Inflammatory macrophage treated with lipopolysaccharide for 1 hour (primary cell): ENCODE results near the gene GALNT6.
A peak's percentile ranks its signal among the peaks of the same experiment; 100 is the strongest.

ENCODE experiments used
- DNase-seq, 2 donors: peaks; one replicate each; pipeline ENCODE4 v3.0.0-alpha.2; 2020 to 2022

The GALNT6 gene

DNA sequence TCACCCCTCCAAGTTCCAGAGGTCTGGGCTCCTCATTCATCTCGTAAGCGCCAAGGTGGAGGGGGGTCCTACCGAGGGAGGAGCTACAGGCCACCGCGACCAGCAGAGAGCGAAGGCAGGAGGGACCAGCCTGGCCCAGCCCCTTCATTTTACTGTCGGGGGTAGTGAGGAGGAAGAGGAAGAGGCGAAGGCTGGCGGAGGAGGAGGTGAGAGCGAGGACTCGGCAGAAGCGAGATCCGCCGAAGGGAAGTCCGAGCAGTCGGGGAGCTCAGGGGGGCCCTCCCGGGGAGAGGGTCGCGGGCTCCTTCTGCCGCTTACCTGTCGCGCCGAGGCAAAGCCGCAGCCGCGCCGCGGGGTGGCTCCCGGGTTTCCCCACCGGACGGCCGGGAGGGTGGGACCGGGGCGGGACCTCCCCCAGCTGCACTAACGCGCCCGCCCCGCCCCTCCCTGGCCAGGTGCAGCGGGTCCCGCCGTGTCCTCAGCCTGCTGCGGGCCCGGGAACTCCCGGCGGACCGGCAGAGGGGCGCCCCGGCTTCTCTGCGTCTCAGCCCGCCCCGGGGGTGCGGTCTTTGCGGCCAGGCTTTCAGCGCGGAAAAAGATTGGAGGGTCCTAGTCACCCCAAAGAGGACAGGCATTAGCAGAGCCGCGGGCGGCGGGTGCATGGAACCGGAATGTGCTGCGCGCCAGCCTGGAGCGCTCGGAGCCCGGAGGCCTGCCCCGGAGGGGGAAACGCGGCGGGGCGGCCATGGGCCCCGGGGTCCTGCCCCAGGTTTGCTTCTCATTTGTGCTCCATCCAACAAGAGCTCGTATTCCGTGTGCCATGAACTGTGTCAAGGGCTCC lies at the start of gene GALNT6:
TSS of gene GALNT6 (minus strand) at position 124 of the 841 bp plus-strand sequence. CDS start 11,625 bp downstream, outside the sequence.
- DNase-seq: peak in 1 of 2 donors; percentile 43

DNA sequence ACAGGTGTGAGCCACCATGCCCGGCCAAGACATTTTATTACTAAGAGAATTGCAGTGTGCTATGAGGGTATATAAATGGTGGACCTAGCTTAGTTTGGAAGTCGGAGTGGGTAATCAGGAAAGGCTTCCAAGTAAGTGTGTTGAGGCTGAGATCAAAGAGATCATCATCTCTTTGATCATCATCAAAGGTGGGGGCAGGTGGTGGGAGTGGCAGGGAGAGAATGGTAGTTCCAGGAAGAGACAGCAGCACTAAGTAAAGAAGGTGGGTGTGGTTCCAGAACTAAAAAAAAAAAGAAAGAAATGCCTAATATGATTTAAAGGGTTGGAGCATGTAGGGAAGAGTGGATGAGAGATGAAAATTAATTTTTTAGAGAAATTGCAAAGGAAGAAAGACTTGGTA lies 48.1 kb upstream of the GALNT6 start:
- no peak for DNase-seq

- no peak for DNase-seq
Observed at GRCh38 chr12:51437431-51437830, 46.2 kb upstream of the GALNT6 start.

- no peak for DNase-seq
Observed at GRCh38 chr12:51434305-51434704, 43.1 kb upstream of the GALNT6 start.

GRCh38 chr12:51432921-51433320 lies 41.7 kb upstream of the GALNT6 start:
- DNase-seq: no peak

DNA sequence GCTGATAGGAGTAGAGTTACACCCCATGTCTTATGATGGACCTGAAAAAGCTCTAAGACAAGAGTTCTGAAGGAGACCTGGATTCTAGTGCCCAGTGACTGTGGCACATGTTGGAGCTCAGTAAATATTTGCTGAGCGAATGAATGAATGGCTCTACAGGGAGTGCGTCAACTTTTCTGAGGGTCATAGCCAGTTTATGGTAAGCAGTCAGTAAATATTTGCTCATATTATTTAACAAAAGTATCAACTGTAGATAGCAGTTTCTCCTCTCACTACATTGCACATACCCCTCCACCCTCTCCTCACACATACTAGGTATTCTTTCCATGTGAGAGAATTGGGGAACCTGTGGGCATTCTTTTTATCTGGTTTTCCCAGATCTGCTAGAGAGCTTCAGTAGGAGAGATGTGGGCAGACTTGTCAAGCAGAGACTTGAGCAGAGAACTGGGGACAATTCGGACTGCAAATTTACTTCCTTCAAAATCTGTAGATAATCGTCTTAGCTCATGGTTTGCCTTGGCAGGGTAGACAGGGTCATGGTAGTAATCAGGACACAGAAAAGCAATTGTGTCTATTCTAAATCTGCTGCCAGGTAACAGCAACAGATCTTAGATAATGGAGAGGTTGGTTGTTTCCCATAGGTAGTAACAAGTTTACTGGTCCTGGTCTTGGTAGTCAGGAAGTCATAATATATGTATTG lies 39.1 kb upstream of the GALNT6 start:
- no peak for DNase-seq

DNA sequence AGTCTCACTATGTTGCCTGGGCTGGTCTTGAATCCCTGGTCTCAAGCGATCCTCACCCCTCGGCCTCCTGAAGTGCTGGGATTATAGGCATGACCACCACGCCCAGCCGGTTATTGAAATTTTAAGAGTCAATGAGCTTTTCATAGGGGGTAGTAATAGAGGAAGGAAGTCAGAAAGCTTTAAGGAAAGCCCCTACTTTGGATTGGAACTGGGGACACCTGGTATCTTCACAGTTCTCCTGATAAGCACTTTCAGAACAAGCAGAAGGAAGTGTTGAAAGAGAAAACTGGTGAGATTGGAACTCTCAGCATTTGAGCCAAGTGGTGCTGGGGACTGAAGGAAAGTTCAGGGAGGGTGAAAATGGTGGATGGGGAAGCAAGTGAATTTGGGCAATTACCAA lies 38.5 kb upstream of the GALNT6 start:
- no peak for DNase-seq

GRCh38 chr12:51428256-51428655 lies 37.0 kb upstream of the GALNT6 start:
- DNase-seq: no peak

- DNase-seq: peak; percentile 31 to 61
Observed at GRCh38 chr12:51424662-51425539, 33.7 kb upstream of the GALNT6 start, which contains the start of gene SLC4A8. Gene SLC4A8, plus strand, starts transcription at chr12:51424831. Its CDS starts 157 bp downstream, at chr12:51424988.

- no peak for DNase-seq
Observed at GRCh38 chr12:51424094-51424661, 33.0 kb upstream of the GALNT6 start.

DNA sequence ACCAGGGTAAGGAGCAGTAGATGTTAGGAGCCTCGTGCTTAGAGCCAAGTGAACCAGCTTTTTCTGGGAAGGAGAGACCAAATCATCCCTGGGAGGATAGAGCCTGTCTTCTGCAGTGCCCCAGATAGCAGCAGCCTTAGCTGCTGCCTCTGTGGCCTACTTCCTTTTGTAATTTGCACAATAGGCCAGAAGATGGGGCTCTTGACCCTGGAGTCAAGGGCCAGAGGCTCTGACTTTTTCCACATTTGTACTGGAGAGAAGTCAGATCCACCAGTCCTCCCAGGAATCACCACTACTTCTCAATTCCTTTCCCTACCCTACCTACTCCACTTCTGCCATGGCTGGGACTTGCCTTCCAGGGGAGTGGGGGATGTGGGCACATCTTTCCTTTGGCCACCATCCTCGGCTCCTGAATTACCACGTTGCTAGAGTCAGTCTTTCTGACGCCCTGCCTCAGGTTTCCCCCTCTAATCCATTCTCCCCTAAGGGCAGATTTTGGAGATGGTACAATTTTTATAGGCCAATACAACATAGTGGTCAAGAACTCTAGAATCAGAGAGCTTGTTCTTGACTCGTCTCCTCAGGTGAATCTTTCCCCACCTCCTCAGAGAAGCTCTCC lies 30.2 kb upstream of the GALNT6 start:
- peak; percentile 30 to 77 for DNase-seq

DNA sequence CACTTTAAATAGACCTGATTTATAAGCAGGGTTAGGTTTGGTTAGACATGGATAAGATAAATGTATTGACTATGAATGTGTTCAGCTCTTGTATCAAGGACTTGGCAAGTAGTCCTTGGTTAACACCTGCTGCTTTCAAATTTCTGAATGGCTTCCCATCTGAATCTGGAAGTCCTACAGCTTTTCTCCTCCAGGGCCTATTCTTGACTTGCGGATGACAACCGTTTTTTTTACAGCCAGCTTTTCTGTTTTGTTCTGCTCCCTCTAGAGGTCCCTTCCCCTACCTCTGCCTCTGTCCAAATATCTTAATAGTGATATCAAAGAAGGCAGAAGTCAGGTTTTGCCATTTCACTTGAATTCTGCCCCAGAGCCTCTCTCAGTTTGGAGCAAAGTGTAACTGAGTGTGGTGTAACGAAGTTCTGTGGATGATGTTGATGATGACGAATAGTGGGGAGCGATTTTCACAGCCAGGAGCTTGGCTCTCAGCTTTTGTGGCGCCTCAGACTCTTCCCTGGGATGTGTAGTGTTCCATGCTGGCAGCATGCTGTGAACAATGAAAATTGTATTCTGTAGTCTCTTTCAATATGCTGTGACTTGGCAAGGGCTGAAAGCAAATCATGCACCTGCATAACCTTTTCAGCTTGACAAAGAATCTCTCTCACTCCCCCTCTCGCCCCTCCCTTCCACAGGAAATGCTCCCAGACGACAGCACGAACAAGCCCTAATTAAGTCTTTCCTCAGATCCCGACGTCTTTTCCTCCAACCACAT lies 28.4 kb upstream of the GALNT6 start:
- DNase-seq: no peak

- no peak for DNase-seq
Observed at GRCh38 chr12:51417826-51418225, 26.6 kb upstream of the GALNT6 start.

GRCh38 chr12:51415931-51416330 lies 24.7 kb upstream of the GALNT6 start:
- no peak for DNase-seq

GRCh38 chr12:51413791-51414190 lies 22.6 kb upstream of the GALNT6 start:
- DNase-seq: no peak

- DNase-seq: no peak
Observed at GRCh38 chr12:51413149-51413548, 21.9 kb upstream of the GALNT6 start.

GRCh38 chr12:51409846-51410245 lies 18.6 kb upstream of the GALNT6 start:
- no peak for DNase-seq

DNA sequence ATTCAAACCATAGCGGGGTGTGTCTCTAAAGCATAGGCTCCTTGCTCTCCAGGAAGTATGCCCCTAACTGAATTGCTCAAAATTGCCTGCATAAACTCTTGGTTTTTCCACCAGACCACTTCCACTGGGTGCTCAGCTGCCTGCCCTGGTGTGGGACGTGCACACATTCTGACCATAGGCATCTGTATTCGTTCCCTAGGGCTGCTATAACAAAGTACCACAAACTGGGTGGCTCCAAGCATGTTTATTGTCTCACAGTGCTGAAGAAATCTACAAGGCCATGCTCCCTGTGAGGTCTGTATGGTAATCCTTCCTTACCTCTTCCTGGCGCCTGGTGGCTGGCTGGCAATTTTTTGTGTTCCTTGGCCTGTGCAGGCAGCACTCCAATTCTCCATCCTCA lies 16.4 kb upstream of the GALNT6 start:
- no peak for DNase-seq

- DNase-seq: no peak
Observed at GRCh38 chr12:51406859-51407258, 15.7 kb upstream of the GALNT6 start.

- no peak for DNase-seq
Observed at GRCh38 chr12:51406290-51406689, 15.1 kb upstream of the GALNT6 start.

- DNase-seq: no peak
Observed at GRCh38 chr12:51405801-51406207, 14.6 kb upstream of the GALNT6 start.
